Nephron progenitor cell (in vitro differentiated cells): ENCODE measurements around the gene UBE2J2.

Experiments
- DNase-seq: peaks from one replicate; pipeline ENCODE4 v3.0.0; 2021
- H3K27ac Mint-ChIP-seq: 2 replicates; pipeline ENCODE4 v1.8.0; 2021; ENCODE audit warnings: mild to moderate bottlenecking, moderate library complexity, mixed read lengths
- H3K27me3 Mint-ChIP-seq: 2 replicates; pipeline ENCODE4 v1.8.0; 2021; ENCODE audit warnings: mild to moderate bottlenecking, low read depth, mixed read lengths; ENCODE audit not compliant: poor library complexity
- H3K36me3 Mint-ChIP-seq: 2 replicates; pipeline ENCODE4 v1.8.0; 2021; ENCODE audit warnings: low read depth, mixed read lengths
- H3K4me1 Mint-ChIP-seq: 2 replicates; pipeline ENCODE4 v1.8.0; 2021; ENCODE audit warnings: mixed read lengths
- H3K4me3 Mint-ChIP-seq: 2 replicates; pipeline ENCODE4 v1.8.0; 2021; ENCODE audit warnings: mild to moderate bottlenecking, moderate library complexity, mixed read lengths
- H3K9me3 Mint-ChIP-seq: 2 replicates; pipeline ENCODE4 v1.8.0; 2021; ENCODE audit warnings: mild to moderate bottlenecking, moderate library complexity, mixed read lengths
- CTCF ChIP-seq: fragments of 200-600 bp; sonication (generic); IDR thresholded peaks from 2 replicates; pipeline ENCODE4 v1.5.0; 2021; ENCODE audit warnings: antibody characterized with exemption

UBE2J2 gene

GRCh38 chr1:1307261-1307922 lies 33.7 kb upstream of the UBE2J2 start:
- peak overlapping the region; percentile 85 for H3K4me3 Mint-ChIP-seq
- peaks cover 6% of the 10 kb centered on the region for H3K27me3 Mint-ChIP-seq
- H3K4me1 Mint-ChIP-seq = peaks cover 27% of the 10 kb centered on the region
- H3K36me3 Mint-ChIP-seq = no peaks in the 10 kb centered on the region
- no peak for DNase-seq
- H3K9me3 Mint-ChIP-seq = no peaks in the 10 kb centered on the region
- TF ChIP-seq CTCF = no peak
- no peak overlapping the region for H3K27ac Mint-ChIP-seq

GRCh38 chr1:1306661-1307260 lies 33.1 kb upstream of the UBE2J2 start:
- H3K27ac Mint-ChIP-seq = no peak overlapping the region
- H3K27me3 Mint-ChIP-seq = peaks cover 6% of the 10 kb centered on the region
- H3K36me3 Mint-ChIP-seq = no peaks in the 10 kb centered on the region

GRCh38 chr1:1306070-1306660 lies 32.5 kb upstream of the UBE2J2 start:
- H3K4me3 Mint-ChIP-seq = peak overlapping the region; percentile 85
- no peak for DNase-seq
- peak overlapping the region; percentile 51 for H3K27ac Mint-ChIP-seq

More at GRCh38 chr1:1306661-1307260, 33.1 kb upstream of the UBE2J2 start:
- DNase-seq = no peak
- TF ChIP-seq CTCF = no peak
- H3K4me3 Mint-ChIP-seq = peak overlapping the region; percentile 85
- H3K9me3 Mint-ChIP-seq = no peaks in the 10 kb centered on the region
- peaks cover 27% of the 10 kb centered on the region for H3K4me1 Mint-ChIP-seq

GRCh38 chr1:1305300-1306069 lies 31.8 kb upstream of the UBE2J2 start:
- TF ChIP-seq CTCF = no peak
- Mint-ChIP-seq H3K4me1 (peaks cover 27% of the 10 kb centered on the region), H3K36me3 (no peaks in the 10 kb centered on the region), H3K27ac (peak overlapping the region; percentile 51), H3K9me3 (no peaks in the 10 kb centered on the region), H3K4me3 (peak overlapping the region; percentile 85), H3K27me3 (peaks cover 3% of the 10 kb centered on the region)
- no peak for DNase-seq

More at GRCh38 chr1:1306070-1306660, 32.5 kb upstream of the UBE2J2 start:
- H3K36me3 Mint-ChIP-seq = no peaks in the 10 kb centered on the region
- peaks cover 6% of the 10 kb centered on the region for H3K27me3 Mint-ChIP-seq
- no peak for TF ChIP-seq CTCF
- peaks cover 27% of the 10 kb centered on the region for H3K4me1 Mint-ChIP-seq
- no peaks in the 10 kb centered on the region for H3K9me3 Mint-ChIP-seq

GRCh38 chr1:1304331-1305299 lies 31.0 kb upstream of the UBE2J2 start:
- peak; percentile 76 for DNase-seq
- Mint-ChIP-seq H3K4me1 (peaks cover 27% of the 10 kb centered on the region), H3K36me3 (no peaks in the 10 kb centered on the region), H3K27me3 (peaks cover 6% of the 10 kb centered on the region), H3K4me3 (peak overlapping the region; percentile 68), H3K27ac (peak overlapping the region; percentile 69), H3K9me3 (no peaks in the 10 kb centered on the region)
- TF ChIP-seq CTCF = no peak
